T follicular helper cell (primary cell): Measurements from ENCODE around the gene ANKRD40.
"Not testable (repeated sequence)": the region's sequence is repeated elsewhere in the genome, so short reads cannot be mapped to it uniquely, and the experiment has no call there.

Experiments
- DNase-seq: peaks from one replicate; pipeline ENCODE4 v3.0.0-alpha.2; 2020; ENCODE audit warnings: low read depth
- total RNA-seq, 2 experiments: gene quantifications; one replicate each; lab custom pipeline; 2026; lab: John Stamatoyannopoulos, UW

The ANKRD40 gene, protein sequence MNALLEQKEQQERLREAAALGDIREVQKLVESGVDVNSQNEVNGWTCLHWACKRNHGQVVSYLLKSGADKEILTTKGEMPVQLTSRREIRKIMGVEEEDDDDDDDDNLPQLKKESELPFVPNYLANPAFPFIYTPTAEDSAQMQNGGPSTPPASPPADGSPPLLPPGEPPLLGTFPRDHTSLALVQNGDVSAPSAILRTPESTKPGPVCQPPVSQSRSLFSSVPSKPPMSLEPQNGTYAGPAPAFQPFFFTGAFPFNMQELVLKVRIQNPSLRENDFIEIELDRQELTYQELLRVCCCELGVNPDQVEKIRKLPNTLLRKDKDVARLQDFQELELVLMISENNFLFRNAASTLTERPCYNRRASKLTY
- total RNA-seq = 71.8 to 129 reads per million in 2 experiments

DNA sequence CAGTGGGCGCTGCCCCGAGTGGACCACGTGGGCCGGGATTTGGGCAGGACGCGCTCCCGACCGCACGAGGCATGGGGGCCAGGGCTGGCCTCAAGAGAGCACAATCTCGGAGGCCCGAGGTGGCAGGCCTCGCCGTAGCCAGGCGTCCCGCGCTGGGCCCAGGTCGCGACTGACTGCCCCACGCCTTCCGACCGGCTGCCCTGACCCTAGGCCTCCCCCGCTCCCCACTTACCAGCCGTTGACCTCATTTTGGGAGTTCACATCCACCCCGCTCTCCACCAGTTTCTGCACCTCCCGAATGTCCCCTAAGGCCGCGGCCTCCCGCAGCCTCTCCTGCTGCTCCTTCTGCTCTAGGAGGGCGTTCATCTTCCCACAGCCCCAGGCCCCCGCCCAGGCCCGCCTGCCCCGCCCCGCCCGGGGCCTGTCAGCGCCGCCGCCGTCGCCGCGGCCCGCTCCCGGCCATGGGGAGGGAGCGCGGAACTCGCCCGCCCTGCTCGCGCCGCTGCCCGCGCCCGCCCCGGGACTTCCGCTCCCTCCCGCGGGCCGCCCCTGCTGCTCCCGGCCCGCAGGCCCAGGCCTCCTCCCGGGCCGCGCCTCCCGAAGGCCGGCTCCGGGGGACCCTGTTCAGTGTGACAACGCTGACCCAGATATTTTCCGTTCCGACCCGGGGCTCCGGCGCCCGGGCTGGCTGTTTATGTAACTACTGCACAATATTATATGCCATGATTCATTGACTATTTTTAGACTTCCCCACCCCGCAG lies at the start of gene ANKRD40:
Gene ANKRD40 (minus strand): TSS at position 626 of the 761 bp plus-strand sequence. CDS start 260 bp downstream, at position 366.
- peak; percentile 84 for DNase-seq

DNA sequence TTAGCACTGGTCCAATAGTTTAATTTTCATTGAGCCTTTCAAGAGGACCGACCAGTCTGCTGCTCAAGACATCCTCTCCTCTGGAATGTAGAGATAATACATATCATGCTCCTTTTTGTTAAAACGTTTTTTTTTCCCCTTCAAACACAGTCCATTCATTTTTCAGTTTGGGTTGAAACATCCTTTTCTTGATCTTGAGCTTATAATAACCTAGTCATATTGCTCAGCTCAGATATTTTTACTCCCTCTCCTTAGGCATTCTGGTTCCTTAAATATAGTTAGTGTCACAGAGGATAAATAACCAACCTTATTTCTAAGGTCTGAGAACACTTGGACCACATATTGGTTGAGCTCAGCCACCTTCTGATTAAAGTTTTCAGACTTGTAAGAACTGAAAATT lies 46.8 kb upstream of the ANKRD40 start:
- DNase-seq = no peak

DNA sequence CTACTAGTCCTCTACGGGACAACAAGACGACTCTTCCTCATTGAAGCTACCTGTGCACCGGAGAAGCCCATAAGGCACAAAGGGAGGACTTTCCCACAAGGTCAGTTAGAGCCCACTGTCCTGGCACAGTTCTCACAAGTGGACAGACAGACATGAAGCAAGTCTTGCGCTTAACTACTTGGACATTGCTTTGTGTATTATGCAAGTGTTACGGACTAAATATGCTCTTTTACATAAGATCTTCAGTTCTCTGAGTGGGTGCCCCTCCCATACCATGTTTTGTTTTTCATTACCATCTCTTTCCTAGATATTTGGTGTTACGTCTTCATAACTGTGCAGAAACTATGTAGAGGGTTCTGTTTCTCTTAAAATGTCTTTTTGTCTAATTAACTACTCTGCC lies 41.5 kb upstream of the ANKRD40 start:
- DNase-seq = no peak

DNA sequence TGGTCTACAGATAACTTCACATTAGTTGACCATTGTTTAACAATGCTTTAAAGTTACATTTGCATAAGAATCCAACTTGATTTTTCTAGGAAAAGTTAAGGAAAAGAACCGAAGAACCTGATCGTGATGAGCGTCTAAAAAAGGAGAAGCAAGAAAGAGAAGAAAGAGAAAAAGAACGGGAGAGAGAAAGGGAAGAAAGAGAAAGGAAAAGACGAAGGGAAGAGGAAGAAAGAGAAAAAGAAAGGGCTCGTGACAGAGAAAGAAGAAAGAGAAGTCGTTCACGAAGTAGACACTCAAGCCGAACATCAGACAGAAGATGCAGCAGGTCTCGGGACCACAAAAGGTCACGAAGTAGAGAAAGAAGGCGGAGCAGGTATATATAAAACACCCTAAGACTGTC lies 37.9 kb upstream of the ANKRD40 start:
- DNase-seq = no peak

DNA sequence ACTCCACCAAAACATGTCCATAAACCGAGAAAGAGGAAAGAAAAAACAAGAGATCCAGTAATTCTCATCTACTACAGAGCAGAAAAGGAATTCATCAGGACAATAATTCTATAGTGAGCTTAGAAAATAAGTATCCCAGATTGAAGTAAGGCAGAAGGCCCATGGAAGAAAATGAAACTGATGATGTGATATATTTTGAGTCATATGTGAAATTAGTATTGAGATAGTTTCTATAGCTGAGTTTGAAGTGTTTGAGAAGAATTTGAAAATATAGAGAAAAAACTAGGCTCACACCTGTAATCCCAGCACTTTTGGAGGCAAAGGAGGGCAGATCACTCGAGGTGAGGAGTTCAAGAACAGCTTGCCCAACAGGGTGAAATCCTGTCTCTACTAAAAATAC lies 31.4 kb upstream of the ANKRD40 start:
- DNase-seq = no peak

DNA sequence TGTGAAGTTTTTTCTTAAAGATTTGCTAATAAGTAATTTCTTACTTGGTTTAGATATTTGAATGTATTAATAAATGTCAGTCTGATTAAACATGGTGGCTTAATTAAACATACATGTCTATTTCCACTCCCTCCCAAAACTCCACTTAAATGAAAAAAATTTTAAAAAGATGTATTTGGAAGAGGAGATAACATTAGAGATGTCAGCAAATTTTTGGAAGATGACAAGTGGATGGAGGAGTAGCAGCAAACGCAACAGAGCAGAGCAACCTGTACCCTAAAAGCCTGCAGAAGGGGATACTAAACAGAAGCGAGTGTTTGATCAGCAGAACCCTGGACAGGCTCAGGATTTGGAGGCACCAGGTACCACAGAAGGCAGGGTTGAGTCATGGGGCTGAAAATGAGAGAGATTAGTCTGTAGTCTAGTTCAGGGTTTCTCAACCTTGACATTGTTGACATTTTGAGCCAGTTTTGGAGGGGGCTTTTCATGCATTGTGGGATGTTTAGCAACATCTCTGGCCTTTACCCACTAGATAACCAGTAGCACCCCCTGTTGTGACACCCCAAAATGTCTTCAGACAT lies 29.5 kb upstream of the ANKRD40 start:
- DNase-seq = no peak

DNA sequence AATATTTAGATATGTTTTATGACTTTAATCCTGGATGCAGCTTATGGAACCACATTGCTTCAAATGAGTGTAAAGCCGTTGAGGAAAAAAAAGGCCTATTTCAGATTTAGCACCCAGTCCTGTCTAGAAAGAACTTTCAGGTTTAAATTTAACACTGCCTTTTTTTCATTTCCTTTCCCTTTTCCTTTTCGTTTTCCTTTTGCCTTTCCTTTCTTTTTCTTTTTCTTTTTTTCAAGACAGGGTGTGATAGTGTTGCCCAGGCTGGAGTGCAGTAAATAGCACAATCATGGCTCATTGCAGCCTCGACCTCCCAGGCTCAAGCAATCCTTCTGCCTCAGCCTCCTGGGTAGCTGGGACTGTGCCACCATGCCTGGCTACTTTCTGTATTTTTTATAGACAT lies 27.6 kb upstream of the ANKRD40 start:
- no peak for DNase-seq

DNA sequence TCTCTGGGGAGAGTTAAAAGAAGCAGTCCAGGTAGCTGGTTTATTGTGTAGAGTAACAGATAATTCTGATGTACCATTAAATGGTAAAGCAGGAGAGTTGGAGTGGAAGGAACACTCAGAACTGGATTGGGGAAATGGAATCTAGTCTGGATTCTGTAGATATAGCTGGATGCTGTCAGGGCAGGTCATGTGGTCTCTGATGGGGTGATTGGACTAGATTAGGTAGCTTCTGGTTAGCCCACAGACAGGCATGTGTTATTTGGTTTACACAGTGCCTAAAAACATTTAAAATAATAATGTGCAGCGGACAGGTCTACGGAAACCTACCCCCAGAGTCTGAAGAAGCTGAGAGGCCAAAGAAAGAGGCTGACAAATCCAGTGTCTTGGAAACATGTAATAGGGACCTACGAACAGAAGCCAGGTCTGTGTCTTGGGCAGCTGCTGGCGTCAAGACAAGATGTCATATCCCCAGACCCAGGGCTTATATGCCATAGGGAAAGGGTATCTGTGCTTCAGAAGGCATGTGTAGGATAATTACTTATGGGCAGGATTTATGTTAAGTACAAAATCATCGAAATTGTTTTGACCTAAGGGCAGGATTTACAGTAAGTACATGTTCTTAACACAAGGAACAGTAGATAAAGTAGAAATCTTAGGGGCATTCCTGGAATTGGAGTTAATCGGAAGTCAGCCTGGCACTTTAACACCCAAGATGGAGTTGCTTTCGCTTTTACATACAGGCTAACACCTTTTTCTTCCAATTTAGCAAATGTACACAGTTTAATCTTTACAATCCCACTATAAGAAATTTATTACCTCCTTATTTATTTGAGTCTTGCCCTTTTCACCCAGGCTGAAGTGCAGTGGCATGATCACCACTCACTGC lies 24.1 kb upstream of the ANKRD40 start:
- DNase-seq = no peak

DNA sequence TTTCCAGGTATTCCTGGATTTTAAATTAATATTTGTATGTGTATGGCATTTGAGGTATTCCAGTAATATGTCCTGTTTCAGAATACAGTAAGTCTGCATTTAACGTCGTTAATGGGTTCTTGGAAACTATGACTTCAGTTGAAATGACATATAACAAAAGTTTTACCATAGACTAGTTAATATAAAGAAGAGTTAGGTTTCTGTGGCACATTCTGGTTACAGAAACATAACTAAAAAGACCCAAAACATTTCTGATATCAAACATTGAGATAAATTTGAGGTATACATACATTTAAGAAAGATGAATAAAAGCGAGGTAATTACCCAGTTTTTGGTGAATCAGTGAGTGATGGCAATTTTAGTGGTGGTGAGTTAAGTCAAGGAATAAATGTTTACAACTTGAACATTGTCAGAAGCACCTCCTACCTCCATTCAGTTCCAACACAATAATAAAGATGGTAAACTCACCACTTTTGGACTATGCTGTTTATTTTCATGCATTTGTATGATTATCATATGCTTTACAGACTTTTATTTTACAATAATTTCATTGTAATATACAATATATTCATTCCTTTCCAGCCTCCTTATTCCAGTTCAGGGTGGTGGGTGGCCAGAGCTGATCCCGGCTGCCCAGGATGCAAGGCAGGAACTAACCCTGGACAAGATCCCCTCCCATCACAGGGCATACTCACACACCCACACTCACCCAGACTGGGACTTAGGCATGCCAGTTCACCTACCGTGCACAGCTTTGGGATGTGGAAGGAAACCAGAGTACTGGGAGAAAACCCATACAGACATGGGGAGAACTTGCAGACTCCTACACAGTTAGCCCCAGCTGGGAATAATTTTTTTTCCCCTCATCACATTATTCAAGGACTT lies 21.4 kb upstream of the ANKRD40 start:
- no peak for DNase-seq

DNA sequence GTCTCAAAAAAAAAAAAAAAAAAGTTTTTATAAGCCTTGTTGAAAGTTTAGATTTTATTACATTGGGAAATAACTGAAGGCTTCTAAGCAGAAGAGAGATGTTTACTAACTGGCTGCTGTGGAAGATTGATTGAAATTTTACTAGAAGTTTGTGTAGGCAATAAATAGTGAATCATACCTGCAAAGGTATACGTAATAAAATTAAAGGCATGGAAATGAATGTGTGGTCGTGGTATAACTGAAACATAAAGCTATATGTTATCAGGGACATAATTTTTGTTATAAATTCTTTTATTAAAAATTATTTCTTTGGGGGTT lies 20.4 kb upstream of the ANKRD40 start:
- no peak for DNase-seq

DNA sequence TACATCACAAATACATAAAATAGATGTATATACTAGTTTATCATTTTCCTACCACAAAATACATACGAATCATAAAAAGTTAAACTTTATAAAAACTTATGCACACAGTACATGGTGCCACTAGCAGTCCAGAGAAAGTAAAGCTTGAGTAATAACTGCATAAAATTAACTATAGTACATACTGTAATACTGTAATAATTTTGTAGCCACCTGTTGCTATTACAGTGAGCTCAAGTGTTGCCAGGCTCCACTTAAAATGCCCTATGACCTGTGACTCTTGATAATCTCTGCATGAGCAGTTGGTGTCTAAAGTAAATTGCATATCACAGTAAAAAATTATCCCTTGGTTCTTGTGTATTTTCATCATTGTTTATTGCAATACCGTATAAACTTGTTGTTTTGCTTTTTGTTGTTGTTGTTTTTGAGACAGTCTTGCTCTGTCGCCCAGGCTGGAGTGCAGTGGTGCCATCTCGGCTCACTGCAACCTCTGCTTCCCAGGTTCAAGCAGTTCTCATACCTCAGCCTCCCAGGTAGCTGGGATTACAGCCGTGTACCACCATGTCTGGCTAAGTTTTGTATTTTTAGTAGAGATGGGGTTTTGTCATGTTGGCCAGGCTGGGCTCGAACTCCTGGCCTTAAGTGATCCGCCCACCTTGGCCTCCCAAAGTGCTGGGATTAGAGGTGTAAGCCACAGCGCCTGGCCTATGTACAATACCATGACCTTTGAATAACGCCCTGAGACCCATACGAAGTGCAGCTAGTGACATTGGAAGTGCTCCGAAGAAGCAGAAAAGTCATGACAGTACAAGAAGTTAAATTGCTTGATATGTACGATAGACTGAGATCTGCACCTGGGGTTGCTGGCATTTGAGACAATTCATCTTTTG lies 18.3 kb upstream of the ANKRD40 start:
- no peak for DNase-seq

DNA sequence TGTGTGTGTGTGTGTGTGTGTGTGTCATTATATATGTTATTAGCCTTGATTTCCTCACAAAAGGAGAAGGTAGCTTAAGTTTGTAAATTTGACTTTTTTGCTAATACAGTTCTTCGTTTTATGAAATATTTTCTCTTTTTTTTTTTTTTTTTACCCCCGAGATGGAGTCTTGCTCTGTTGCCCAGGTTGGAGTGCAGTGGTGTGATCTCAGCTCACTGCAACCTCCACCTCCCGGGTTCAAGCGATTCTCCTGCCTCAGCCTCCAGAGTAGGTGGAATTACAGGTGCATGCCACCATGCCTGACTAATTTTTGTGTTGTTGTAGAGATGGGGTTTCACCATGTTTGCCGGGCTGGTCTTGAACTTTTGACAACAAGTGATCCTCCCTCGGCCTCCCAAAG lies 16.9 kb upstream of the ANKRD40 start:
- DNase-seq = not testable (repeated sequence)

DNA sequence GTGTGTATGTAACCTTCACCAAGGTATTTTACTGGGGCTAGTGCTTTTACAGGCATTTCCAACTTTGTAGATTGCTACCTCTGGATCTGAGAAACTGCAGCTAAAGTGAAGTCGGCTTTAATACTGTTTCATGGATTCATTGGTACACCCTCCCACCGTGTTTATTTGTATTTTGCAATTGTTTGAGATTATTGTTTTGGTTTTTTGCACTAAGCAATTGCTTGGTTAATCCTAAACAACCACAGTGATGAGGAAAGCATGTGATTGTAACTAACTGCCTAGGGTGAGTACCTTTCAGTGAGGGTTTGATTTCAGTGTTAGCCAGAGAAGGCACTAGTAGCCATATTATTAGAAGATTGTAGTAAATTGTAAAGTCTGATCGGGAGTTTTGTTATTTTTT lies 15.0 kb upstream of the ANKRD40 start:
- no peak for DNase-seq

DNA sequence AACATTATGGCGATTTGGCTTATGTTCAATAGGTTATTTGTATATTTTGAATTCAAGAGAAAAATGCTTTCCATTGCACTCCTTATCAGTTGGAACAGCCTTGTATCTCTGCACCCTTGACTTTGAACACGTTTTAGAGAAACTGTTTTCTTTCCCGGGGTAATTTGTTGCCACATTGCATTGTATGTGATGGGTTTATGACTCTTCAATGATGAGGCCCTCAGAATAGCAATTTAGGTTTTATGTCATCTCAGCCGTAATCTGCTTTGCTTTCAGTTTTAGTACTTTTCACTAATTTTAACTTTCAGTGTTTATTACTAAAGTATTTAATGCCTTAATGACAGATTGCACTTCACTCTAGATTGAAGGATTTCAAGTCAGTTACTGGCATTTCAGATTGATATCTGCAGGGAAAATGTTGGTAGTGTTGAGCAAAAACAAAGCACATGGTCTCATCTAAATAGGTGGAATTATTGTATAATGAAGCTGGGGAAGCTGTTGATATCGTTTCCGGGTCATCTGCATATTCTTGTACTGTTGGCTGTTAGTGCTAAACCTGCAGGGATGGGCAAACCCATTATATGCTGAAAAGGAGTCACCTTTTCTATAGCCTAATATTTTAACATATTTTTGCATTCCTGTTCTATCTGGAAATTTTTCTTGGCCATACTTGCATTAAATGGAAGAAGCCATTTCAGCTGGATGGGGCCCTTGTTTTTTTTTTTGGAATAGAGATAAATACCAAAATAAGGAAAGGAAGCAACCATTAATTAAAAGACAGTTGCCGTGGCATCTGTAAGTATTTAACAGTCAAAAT lies 13.7 kb upstream of the ANKRD40 start:
- DNase-seq = no peak

DNA sequence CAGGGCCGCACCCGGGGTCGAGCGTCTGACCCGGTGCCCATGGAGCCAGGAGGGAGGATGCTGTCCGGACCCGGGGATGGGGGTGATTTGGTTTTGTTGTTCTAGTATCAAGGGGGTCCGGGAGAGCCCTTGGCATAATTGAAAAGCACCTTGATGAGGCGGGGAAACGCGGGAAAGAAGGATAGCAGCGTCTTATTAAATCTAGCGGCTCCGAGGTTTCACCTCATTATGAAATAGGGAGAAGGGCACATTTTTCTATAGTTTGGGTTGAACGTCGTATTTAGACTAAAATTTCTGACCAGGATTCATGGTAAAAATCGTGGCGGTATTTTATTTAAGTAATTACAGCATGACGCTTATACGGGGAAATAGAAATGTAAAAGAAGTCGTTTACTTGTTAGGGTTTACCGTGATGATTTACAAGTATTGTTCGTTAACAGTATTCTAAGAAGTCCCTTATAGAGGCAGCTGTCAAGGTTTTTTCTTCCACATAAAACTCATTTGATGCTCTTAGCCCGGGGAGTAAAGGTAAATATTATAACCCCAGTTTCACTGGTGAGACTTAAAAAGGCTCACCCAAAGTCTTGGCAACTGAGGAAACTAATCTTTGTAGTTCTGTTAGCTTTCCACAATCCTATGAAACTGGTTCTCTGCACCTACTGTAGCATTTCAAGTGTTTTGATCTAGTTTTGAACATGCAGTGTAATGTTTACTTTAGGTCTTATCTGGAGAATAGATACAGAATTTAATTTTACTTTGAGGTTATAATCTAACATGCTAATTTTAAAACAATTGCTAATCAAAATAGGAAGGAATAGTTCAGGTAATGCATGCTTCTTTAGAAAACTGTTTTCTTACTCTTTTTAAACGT lies 12.4 kb upstream of the ANKRD40 start:
- no peak for DNase-seq

DNA sequence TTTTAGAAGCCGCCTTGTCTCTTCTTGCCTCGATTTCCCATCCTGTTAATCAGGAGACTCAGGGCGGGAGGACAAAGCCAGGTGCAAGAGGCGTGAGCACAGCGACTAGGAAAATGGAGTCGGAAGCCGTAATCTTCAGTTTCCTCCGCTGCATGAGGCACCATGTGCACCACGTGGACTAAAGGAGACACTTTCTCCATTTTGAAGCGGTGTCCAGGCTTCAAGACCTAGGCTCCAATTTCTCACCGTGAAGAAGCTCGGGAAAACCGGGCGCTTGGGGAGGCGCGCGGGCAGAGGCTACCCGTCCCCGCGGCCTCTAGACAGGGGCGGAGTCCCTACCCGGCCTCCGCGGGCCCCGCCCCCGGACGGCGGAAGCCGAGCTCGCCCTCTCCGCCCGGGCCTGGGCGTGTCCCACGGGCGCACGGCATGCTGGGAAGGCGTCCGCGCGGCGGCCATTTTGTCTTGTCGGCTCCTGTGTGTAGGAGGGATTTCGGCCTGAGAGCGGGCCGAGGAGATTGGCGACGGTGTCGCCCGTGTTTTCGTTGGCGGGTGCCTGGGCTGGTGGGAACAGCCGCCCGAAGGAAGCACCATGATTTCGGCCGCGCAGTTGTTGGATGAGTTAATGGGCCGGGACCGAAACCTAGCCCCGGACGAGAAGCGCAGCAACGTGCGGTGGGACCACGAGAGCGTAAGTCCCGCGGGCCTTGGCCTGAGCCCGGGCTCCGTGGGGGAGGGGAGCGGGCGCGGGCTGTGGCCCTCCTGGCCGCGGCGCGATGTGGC lies 11.6 kb upstream of the ANKRD40 start, which contains the start of gene LUC7L3:
Gene LUC7L3 (plus strand): TSS at position 460 of the 780 bp plus-strand sequence. CDS start 130 bp downstream, at position 590.
- peak; percentile 86 for DNase-seq

DNA sequence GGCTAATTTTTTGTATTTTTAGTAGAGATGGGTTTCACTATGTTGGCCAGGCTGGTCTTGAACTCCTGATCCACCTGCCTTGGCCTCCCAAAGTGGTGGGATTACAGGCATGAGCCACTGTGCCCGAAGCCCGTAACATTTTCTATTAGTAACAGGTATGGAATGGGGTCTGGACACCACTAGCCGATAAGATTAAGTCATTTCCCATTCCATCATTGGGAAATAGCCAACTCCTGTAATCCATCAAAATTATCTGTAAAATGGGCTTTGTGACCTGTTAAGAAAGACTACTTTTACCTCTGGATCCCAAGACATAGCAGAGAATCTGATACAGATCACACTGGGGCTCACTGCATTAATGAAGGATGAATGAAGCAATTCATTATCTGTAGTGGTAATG lies 7.8 kb upstream of the ANKRD40 start:
- DNase-seq = no peak
